Measurements from ENCODE around the gene CBFA2T2. TPM values are rescaled to one million over a fixed set of nuclear protein-coding genes. Genes with fewer than 3 reads are reported as not detected.

Gene CBFA2T2
- total RNA-seq, 1 experiment from 2014 or later = 16.3 TPM

- Histone ChIP-seq H3K9me3 (ENCODE audit: control insufficient read depth, insufficient read depth, low read depth, low read length) (no peaks in the 10 kb centered on the region), H3K4me1 (ENCODE audit: control insufficient read depth, insufficient read depth, low read length) (no peaks in the 10 kb centered on the region; the same call in 1 of the 2 replicates), H3K27me3 (ENCODE audit: control insufficient read depth, insufficient read depth, low read length) (no peaks in the 10 kb centered on the region), H3K4me3 (ENCODE audit: low read depth in 2 of 2, low read length in 2 of 2) (no peak overlapping the region), H3K27ac (ENCODE audit: low read length) (no peak overlapping the region), H3K36me3 (ENCODE audit: control insufficient read depth, insufficient read depth, low read length) (no peaks in the 10 kb centered on the region)
- intact Hi-C loops (cut with micrococcal nuclease; ENCODE audit: unreplicated experiment) (no loop called here), in situ Hi-C loops (cut with HindIII; ENCODE audit: low pct_unique_long_range_greater_than_20kb, low sequenced_read_pairs) (no loop called here)
- no TSS peak for BruUV-seq (replicated peaks)
- ChIA-PET CTCF (no interaction called here), POLR2A (interaction anchor here (0.6 kb wide), 1 partner anchor 66 kb away, joined by 5 read pairs; no protein-coding TSS in a partner anchor)
- no peak for DNase-seq (ENCODE audit: low read depth, low spot score)
- TF ChIP-seq SIN3A (IDR thresholded peaks at IDR 0.05; ENCODE audit: borderline replicate concordance, insufficient read depth, low read depth, low read length) (no peak), REST (IDR thresholded peaks at IDR 0.05; ENCODE audit: insufficient read depth in 1 of 2, low read depth in 2 of 2, low read length in 1 of 2) (no peak), TCF7L2 (IDR thresholded peaks at IDR 0.05; ENCODE audit: low read depth, low read length) (no peak), POLR2AphosphoS5 (IDR thresholded peaks at IDR 0.05; ENCODE audit: low read depth, low read length) (no peak)
- no peak for ATAC-seq
These were observed 165.3 kb downstream of the CBFA2T2 start for GRCh38 chr20:33655164-33655563.

- ATAC-seq = no peak
- ChIA-PET CTCF (no interaction called here), POLR2A (interaction anchor here (0.6 kb wide), 1 partner anchor 65 kb away, joined by 5 read pairs; no protein-coding TSS in a partner anchor)
- intact Hi-C loops (cut with micrococcal nuclease; ENCODE audit: unreplicated experiment) = no loop called here
- Histone ChIP-seq H3K36me3 (ENCODE audit: control insufficient read depth, insufficient read depth, low read length) (no peaks in the 10 kb centered on the region), H3K27me3 (ENCODE audit: control insufficient read depth, insufficient read depth, low read length) (no peaks in the 10 kb centered on the region), H3K4me1 (ENCODE audit: control insufficient read depth, insufficient read depth, low read length) (no peaks in the 10 kb centered on the region; the same call in 1 of the 2 replicates), H3K4me3 (ENCODE audit: low read depth in 2 of 2, low read length in 2 of 2) (no peak overlapping the region), H3K9me3 (ENCODE audit: control insufficient read depth, insufficient read depth, low read depth, low read length) (no peaks in the 10 kb centered on the region), H3K27ac (ENCODE audit: low read length) (no peak overlapping the region)
- in situ Hi-C loops (cut with HindIII; ENCODE audit: low pct_unique_long_range_greater_than_20kb, low sequenced_read_pairs) = no loop called here
- TF ChIP-seq, protein P1, sequence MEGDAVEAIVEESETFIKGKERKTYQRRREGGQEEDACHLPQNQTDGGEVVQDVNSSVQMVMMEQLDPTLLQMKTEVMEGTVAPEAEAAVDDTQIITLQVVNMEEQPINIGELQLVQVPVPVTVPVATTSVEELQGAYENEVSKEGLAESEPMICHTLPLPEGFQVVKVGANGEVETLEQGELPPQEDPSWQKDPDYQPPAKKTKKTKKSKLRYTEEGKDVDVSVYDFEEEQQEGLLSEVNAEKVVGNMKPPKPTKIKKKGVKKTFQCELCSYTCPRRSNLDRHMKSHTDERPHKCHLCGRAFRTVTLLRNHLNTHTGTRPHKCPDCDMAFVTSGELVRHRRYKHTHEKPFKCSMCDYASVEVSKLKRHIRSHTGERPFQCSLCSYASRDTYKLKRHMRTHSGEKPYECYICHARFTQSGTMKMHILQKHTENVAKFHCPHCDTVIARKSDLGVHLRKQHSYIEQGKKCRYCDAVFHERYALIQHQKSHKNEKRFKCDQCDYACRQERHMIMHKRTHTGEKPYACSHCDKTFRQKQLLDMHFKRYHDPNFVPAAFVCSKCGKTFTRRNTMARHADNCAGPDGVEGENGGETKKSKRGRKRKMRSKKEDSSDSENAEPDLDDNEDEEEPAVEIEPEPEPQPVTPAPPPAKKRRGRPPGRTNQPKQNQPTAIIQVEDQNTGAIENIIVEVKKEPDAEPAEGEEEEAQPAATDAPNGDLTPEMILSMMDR (IDR thresholded peaks at IDR 0.05) = no peak
- TF ChIP-seq REST (IDR thresholded peaks at IDR 0.05; ENCODE audit: insufficient read depth in 1 of 2, low read depth in 2 of 2, low read length in 1 of 2) = no peak
- no peak for TF ChIP-seq TCF7L2 (IDR thresholded peaks at IDR 0.05; ENCODE audit: low read depth, low read length)
- no peak for TF ChIP-seq SIN3A (IDR thresholded peaks at IDR 0.05; ENCODE audit: borderline replicate concordance, insufficient read depth, low read depth, low read length)
- TF ChIP-seq POLR2AphosphoS5 (IDR thresholded peaks at IDR 0.05; ENCODE audit: low read depth, low read length) = no peak; the same call in 1 of the 2 replicates
- BruUV-seq (replicated peaks) = no TSS peak
- DNase-seq (ENCODE audit: low read depth, low spot score) = no peak
These were observed 166.3 kb downstream of the CBFA2T2 start for GRCh38 chr20:33656010-33656782.

Measured in Panc1 (cell line).